ENCODE measurements around the gene OLFML2A. TPM values are rescaled to one million over a fixed set of nuclear protein-coding genes. Genes with fewer than 3 reads are reported as not detected.
A peak's percentile ranks its signal among the peaks of the same experiment; 100 is the strongest.

Gene OLFML2A
- total RNA-seq, 1 donor from 2014 or later, result 148 TPM

DNA sequence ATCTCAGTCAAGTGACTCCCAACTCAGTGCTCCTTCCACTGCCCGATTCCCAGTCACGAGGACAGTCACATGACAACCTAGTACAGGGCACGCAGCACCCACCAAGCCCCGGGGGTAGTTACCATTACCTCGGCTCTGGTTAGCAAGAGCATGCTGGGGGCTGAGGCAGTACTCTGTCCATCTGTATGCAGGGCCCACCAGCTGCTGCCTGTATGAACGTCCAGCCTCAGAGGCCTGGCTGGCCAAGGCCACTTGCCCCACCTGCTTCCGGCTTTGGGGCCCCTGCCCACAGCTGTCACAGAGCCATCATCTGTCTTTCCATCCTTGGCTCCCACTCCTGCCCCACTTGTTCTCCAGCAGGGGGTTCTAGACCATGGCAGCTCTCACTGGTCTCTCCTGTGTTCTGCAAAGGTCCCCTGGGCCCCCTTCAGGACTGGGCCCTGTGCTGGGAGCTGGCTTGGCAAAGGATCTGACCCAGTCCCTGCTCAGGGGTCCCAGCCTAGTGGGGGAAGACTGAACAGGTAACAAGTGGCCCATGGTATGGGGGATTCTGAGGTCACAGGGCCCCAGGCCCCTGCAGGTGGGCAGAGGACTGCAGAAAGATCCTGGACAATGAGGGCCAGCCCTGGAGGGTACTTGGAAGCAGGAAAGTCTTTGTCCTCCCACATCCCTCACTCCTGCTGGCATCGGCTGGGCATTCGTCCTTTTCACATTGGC is 81.6 kb downstream of the OLFML2A start:
- Histone ChIP-seq H2AFZ (ENCODE audit: low read depth, low read length) (no peak overlapping the region), H3K27ac (ENCODE audit: low read depth, low read length) (no peak overlapping the region), H3K9ac (ENCODE audit: low read length) (peak overlapping the region; percentile 98), H3K4me2 (ENCODE audit: low read length) (peak overlapping the region; percentile 100), H4K20me1 (ENCODE audit: insufficient read depth, low read length) (peaks cover 61% of the 10 kb centered on the region), H3K27me3 (ENCODE audit: insufficient read depth, low read length) (no peaks in the 10 kb centered on the region), H3K4me3 (ENCODE audit: insufficient read depth, low read depth, low read length) (no peak overlapping the region), H3K36me3 (ENCODE audit: insufficient read depth, low read length) (peaks cover 30% of the 10 kb centered on the region), H3K79me2 (ENCODE audit: insufficient read depth, low read length) (peaks cover 39% of the 10 kb centered on the region), H3K4me1 (ENCODE audit: insufficient read depth, low read length) (peaks cover 19% of the 10 kb centered on the region), H3K9me3 (ENCODE audit: insufficient read depth, low read depth, low read length) (no peaks in the 10 kb centered on the region)
- Mint-ChIP-seq H3K4me1 (ENCODE audit: low read depth, unreplicated experiment) (peaks cover 25% of the 10 kb centered on the region), H3K4me3 (ENCODE audit: unreplicated experiment) (peak overlapping the region; percentile 57), H3K36me3 (ENCODE audit: low read depth, unreplicated experiment) (peaks cover 20% of the 10 kb centered on the region), H3K27ac (ENCODE audit: unreplicated experiment) (no peak overlapping the region), H3K9me3 (ENCODE audit: unreplicated experiment) (no peaks in the 10 kb centered on the region), H3K27me3 (ENCODE audit: low read depth, unreplicated experiment) (no peaks in the 10 kb centered on the region)
- TF ChIP-seq, protein P1, sequence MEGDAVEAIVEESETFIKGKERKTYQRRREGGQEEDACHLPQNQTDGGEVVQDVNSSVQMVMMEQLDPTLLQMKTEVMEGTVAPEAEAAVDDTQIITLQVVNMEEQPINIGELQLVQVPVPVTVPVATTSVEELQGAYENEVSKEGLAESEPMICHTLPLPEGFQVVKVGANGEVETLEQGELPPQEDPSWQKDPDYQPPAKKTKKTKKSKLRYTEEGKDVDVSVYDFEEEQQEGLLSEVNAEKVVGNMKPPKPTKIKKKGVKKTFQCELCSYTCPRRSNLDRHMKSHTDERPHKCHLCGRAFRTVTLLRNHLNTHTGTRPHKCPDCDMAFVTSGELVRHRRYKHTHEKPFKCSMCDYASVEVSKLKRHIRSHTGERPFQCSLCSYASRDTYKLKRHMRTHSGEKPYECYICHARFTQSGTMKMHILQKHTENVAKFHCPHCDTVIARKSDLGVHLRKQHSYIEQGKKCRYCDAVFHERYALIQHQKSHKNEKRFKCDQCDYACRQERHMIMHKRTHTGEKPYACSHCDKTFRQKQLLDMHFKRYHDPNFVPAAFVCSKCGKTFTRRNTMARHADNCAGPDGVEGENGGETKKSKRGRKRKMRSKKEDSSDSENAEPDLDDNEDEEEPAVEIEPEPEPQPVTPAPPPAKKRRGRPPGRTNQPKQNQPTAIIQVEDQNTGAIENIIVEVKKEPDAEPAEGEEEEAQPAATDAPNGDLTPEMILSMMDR (IDR thresholded peaks at IDR 0.05; ENCODE audit: insufficient read depth, low read depth, low read length), result no peak
- no peak for TF ChIP-seq EZH2 (IDR thresholded peaks at IDR 0.05; ENCODE audit: insufficient read depth, low read length)
- DNase-seq (ENCODE audit: low read depth) (no peak), FAIRE-seq (no peak)

DNA sequence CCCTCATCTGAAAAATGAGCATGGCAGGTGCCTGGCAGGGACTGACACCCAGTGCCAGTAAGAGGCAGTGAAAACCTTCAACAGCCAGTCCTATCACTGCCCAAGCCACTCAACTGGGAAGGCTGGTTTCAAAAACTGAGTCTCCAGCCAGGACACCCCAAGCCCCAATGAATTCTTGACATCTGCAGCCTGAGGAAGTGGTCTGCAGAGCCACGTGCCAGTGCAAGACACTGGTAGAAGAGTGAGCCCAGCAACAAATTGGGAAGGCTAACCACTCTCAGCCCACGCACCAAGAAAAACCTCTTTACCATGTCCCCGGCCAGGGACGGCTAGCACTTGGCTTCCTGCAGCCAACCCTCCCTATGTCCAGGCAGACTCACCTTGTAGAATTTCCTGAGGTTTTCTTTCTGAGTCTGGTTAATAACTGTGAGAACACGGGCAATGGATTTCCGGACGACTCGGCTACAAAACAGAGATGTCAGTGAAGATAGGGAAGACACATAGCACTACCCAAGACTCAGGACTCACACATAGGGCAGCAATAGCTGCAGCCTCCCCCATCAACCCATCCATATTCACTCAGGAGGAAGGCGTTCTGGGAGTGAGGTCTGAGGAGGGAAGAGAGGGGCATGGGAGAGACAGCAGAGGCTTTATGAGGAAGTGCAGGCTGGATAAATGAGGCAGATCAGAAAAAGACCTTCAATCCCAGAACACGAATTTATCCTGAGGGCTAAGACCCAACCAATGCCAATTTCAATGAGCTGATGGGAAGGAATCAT is 83.1 kb downstream of the OLFML2A start:
- peaks cover 19% of the 10 kb centered on the region for H3K4me1 ChIP-seq (ENCODE audit: insufficient read depth, low read length)
- H3K79me2 ChIP-seq (ENCODE audit: insufficient read depth, low read length), result peaks cover 39% of the 10 kb centered on the region
- no peaks in the 10 kb centered on the region for H3K27me3 ChIP-seq (ENCODE audit: insufficient read depth, low read length)
- TF ChIP-seq, protein P1 (IDR thresholded peaks at IDR 0.05; ENCODE audit: insufficient read depth, low read depth, low read length), result no peak
- peaks cover 20% of the 10 kb centered on the region for H3K36me3 Mint-ChIP-seq (ENCODE audit: low read depth, unreplicated experiment)
- H3K4me1 Mint-ChIP-seq (ENCODE audit: low read depth, unreplicated experiment), result peaks cover 22% of the 10 kb centered on the region
- peak overlapping the region; percentile 90 for H3K27ac ChIP-seq (ENCODE audit: low read depth, low read length)
- FAIRE-seq (no peak), DNase-seq (ENCODE audit: low read depth) (no peak)
- H3K4me3 Mint-ChIP-seq (ENCODE audit: unreplicated experiment), result peak overlapping the region; percentile 95
- peak overlapping the region; percentile 96 for H3K4me3 ChIP-seq (ENCODE audit: insufficient read depth, low read depth, low read length)
- H4K20me1 ChIP-seq (ENCODE audit: insufficient read depth, low read length), result peaks cover 61% of the 10 kb centered on the region
- H2AFZ ChIP-seq (ENCODE audit: low read depth, low read length), result no peak overlapping the region
- peaks cover 30% of the 10 kb centered on the region for H3K36me3 ChIP-seq (ENCODE audit: insufficient read depth, low read length)
- H3K27ac Mint-ChIP-seq (ENCODE audit: unreplicated experiment), result peak overlapping the region; percentile 34
- H3K27me3 Mint-ChIP-seq (ENCODE audit: low read depth, unreplicated experiment), result no peaks in the 10 kb centered on the region
- peak overlapping the region; percentile 100 for H3K4me2 ChIP-seq (ENCODE audit: low read length)
- H3K9me3 Mint-ChIP-seq (ENCODE audit: unreplicated experiment), result no peaks in the 10 kb centered on the region
- no peaks in the 10 kb centered on the region for H3K9me3 ChIP-seq (ENCODE audit: insufficient read depth, low read depth, low read length)
- H3K9ac ChIP-seq (ENCODE audit: low read length), result peak overlapping the region; percentile 98
